Activated T-helper 1 cell treated with anti-CD3 and anti-CD28 coated beads, Interleukin-12 subunit alpha, Interleukin-12 subunit beta, Interleukin-2, Interleukin-4 antibody, amounts not matched to agents 30 ng/mL and 10 ng/mL and 1 ng/mL, durations not matched to agents 14 hours and 24 hours and 36 hours (primary cell): Measurements from ENCODE around the gene UBTF. TPM values are rescaled to one million over a fixed set of nuclear protein-coding genes. Genes with fewer than 3 reads are reported as not detected.
A peak's percentile ranks its signal among the peaks of the same experiment; 100 is the strongest.
"Not testable (repeated sequence)": the region's sequence is repeated elsewhere in the genome, so short reads cannot be mapped to it uniquely, and the experiment has no call there.

Experiments
- DNase-seq: peaks from one replicate; pipeline ENCODE4 v3.0.0; 2021; ENCODE audit warnings: low spot score
- H3K27ac Mint-ChIP-seq: one replicate; pipeline ENCODE4 v1.8.0; 2021; ENCODE audit warnings: mild to moderate bottlenecking, mixed read lengths
- H3K27me3 Mint-ChIP-seq: one replicate; pipeline ENCODE4 v1.8.0; 2022; ENCODE audit warnings: mild to moderate bottlenecking, moderate library complexity, mixed read lengths; ENCODE audit not compliant: insufficient read depth
- H3K36me3 Mint-ChIP-seq: one replicate; pipeline ENCODE4 v1.8.0; 2021; ENCODE audit warnings: low read depth, mixed read lengths
- H3K4me1 Mint-ChIP-seq: one replicate; pipeline ENCODE4 v1.8.0; 2021; ENCODE audit warnings: low read depth, mixed read lengths
- H3K4me3 Mint-ChIP-seq: one replicate; pipeline ENCODE4 v1.8.0; 2021; ENCODE audit warnings: mild to moderate bottlenecking, moderate library complexity, mixed read lengths
- H3K9me3 Mint-ChIP-seq: one replicate; pipeline ENCODE4 v1.8.0; 2021; ENCODE audit warnings: mixed read lengths
- intact Hi-C: fragments of 100-400 bp; cut with micrococcal nuclease; formaldehyde crosslinking; loops from one replicate; pipeline ENCODE4 v1.15.1; 2024
- total RNA-seq: library from RNA; stranded (reverse); gene quantifications from 2 replicates; pipeline ENCODE4 v1.2.3, GENCODE V29; 2022

The UBTF gene
- total RNA-seq, 1 donor from 2014 or later, result 215 TPM

DNA sequence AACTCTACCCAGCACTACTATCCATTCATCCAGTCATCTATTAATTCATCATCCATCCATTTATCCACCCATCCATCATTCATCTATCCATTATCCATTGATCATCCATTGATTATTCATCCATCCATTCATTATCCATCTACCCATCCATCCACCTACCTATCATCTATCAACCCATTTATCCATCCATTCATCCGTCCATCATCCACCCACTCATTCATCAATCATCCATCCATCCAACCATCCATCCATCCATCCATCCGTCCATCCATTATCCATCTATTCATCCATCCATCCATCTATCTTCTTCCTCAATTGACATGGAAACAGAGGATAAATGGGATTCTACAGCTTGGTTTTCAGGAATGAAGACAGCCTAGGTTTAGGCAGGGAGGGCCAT lies 36.4 kb upstream of the UBTF start:
- DNase-seq, result no peak
- H3K36me3 Mint-ChIP-seq, result no peaks in the 10 kb centered on the region
- no peaks in the 10 kb centered on the region for H3K27me3 Mint-ChIP-seq
- H3K4me3 Mint-ChIP-seq, result no peak overlapping the region
- H3K4me1 Mint-ChIP-seq, result no peaks in the 10 kb centered on the region
- intact Hi-C loops, result no loop called here
- H3K9me3 Mint-ChIP-seq, result no peaks in the 10 kb centered on the region
- no peak overlapping the region for H3K27ac Mint-ChIP-seq

DNA sequence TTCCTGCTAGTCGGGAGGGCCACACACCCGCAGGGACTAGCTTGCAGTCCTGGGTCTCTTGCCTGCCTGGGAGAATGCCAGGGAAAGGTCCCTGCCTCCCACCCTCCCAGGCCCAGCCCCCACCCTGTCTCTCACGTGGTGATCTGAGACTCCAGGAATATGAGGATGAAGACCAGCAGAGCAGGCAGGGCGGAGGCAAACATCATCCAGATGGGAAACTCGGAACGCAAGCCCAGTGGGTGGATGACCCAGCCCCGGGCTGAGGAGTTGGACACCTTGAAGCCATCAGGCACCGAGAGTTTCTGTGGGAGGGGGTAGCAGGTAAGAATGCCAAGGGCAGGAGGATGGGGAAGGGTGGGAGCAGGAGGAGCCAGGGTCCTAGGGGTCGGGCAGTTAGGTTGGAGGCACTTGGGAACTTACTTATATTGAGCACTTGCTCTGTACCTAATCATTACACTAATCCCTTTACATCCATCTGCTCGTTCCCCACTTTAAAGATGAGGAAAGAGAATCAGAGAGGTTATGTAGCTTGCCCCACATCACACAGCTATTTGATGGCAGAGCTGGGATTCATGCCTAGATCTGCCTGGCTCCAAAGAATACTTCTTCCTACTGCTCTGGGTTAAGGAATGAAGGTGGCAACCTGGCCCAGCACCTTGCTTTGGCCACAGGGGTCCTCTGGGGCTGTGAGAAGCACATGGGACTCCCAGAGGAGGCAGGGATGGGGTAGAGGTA lies 35.1 kb upstream of the UBTF start:
- Mint-ChIP-seq H3K27me3 (no peaks in the 10 kb centered on the region), H3K4me1 (no peaks in the 10 kb centered on the region), H3K27ac (peak overlapping the region; percentile 44), H3K4me3 (no peak overlapping the region), H3K9me3 (no peaks in the 10 kb centered on the region), H3K36me3 (no peaks in the 10 kb centered on the region)
- intact Hi-C loops, result no loop called here
- no peak for DNase-seq

DNA sequence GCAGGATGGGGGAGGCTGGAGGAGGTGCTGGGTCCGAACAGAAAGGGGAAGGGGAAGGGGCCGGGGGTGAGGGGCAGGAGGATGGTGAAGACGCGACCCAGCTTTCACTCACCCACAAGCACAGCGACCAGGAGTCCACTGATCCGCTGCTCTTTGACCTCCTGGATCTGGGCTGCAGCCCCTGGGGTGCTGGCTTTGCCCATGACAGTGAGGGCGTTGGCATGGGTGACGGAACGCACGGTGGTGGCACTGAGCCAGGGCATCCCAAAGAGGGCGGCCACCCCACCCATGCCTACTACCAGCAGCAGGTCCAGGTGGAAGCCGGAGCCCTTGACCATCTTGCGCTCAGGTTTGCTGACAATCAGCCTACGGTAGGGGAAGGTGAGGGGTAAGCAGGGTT lies 33.5 kb upstream of the UBTF start:
- H3K27ac Mint-ChIP-seq, result no peak overlapping the region
- no peaks in the 10 kb centered on the region for H3K36me3 Mint-ChIP-seq
- peaks cover 5% of the 10 kb centered on the region for H3K4me1 Mint-ChIP-seq
- intact Hi-C loops, result no loop called here
- H3K9me3 Mint-ChIP-seq, result no peaks in the 10 kb centered on the region
- no peak for DNase-seq
- no peak overlapping the region for H3K4me3 Mint-ChIP-seq
- H3K27me3 Mint-ChIP-seq, result no peaks in the 10 kb centered on the region

GRCh38 chr17:44251062-44251461 lies 31.6 kb upstream of the UBTF start:
- Mint-ChIP-seq H3K4me1 (peaks cover 24% of the 10 kb centered on the region), H3K27me3 (no peaks in the 10 kb centered on the region), H3K27ac (no peak overlapping the region), H3K9me3 (no peaks in the 10 kb centered on the region), H3K4me3 (no peak overlapping the region), H3K36me3 (no peaks in the 10 kb centered on the region)
- intact Hi-C loops, result no loop called here
- DNase-seq, result no peak

DNA sequence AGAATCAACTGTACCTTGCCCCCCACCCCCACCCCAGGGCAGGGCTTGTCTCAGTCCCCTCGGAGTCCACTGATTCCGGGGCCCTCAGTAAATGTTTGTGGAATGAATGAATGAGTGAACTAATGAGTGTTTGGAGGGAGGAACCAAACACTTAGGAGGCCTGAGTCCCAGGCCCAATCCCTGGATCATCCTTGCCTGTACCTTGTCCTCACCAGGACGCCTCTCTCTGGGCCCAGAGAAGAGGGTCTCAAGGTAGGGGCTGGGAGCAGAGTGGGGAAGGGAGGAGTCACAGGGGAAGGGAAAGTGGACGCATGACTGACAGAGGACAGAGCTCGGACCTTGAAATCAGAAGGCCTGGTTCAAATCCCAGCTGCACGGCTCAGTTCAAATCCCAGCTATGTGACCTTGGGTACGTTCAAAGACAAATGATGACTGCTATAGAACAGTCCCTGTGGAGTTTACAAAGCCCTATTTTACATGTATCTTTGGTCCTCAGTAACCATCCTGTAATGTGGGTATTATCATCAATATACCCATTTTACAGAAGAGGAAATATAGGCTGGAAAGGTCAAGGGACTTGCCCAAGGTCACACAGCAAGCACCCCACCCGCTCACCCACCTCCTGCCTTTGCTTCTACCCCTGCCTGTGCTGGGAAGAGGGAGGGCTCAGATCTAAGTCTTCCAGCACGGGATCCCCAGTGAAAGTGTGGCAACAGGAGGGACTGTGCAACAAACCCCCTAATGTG lies 30.2 kb upstream of the UBTF start:
- peaks cover 33% of the 10 kb centered on the region for H3K4me1 Mint-ChIP-seq
- H3K9me3 Mint-ChIP-seq, result no peaks in the 10 kb centered on the region
- no peak overlapping the region for H3K27ac Mint-ChIP-seq
- no peak for DNase-seq
- H3K27me3 Mint-ChIP-seq, result no peaks in the 10 kb centered on the region
- H3K4me3 Mint-ChIP-seq, result no peak overlapping the region
- intact Hi-C loops, result no loop called here
- H3K36me3 Mint-ChIP-seq, result no peaks in the 10 kb centered on the region

DNA sequence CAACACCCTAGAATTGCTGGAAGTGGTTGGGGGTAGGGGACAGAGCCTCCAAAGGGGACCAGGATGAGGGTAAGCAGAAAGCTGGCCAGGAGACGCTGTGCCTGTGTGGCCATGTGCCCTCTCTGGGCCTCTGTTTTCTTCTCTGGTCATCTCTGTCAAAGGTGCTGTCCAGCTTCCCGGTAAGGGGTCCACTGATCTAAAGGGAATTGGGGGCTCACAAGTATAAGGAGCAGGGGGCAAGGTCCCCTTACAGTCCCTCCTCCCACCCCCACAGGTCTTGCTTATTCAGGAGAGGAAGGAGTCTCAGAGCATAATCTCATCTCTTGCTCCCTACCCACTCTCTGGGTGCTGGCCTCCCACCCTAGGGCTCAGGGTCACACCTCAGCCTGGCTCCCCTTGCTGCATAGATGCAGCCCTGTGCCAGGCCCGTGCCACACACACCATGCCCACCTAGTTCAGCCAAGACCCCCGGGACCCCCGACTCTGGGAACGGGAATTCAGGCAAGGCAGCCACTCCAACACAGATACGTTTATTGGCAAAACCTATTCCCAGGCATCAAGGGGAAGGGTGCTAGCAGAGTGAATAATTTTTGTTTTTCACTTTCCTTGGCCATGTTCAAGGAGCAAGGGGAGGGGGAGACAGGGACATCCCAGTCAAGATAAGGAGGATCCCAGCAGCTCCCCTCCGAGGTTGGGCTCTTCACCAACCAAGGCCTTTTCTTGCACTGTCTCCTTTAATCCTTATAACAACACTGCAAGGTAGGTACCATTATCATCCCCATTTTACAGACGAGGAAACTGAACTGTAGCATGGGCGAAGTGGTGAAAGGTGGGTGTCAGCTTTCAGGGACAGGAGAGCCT lies 28.6 kb upstream of the UBTF start:
- intact Hi-C loops, result loop anchor here (2.0 kb wide), 1 partner anchor 25 kb away; no protein-coding TSS in a partner anchor
- H3K4me3 Mint-ChIP-seq, result no peak overlapping the region
- H3K36me3 Mint-ChIP-seq, result no peaks in the 10 kb centered on the region
- no peaks in the 10 kb centered on the region for H3K9me3 Mint-ChIP-seq
- H3K27ac Mint-ChIP-seq, result no peak overlapping the region
- no peak for DNase-seq
- no peaks in the 10 kb centered on the region for H3K27me3 Mint-ChIP-seq
- H3K4me1 Mint-ChIP-seq, result peaks cover 33% of the 10 kb centered on the region

DNA sequence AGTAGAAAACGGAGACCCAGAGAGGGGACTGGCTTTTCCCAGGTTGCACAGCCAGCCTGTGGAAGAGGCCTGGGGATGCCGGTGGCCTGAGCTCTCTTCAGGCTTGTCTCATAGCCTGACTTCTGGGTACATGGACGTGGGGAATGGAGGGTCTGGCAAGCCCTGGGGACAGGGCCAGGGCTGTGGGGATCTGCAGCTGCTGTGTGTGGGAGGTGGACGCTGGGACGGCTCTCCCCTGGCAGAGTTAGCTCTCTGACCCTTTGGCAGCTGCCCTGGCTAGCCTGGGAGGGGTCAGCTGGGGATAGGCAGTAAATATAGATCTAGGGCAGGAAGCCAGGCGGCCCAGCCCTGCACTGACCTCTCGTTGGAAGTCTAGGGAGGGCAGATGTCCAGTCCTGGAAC lies 28.0 kb upstream of the UBTF start:
- Mint-ChIP-seq H3K27me3 (no peaks in the 10 kb centered on the region), H3K4me3 (no peak overlapping the region), H3K36me3 (no peaks in the 10 kb centered on the region), H3K4me1 (peaks cover 33% of the 10 kb centered on the region), H3K27ac (no peak overlapping the region), H3K9me3 (no peaks in the 10 kb centered on the region)
- intact Hi-C loops, result loop anchor here (2.0 kb wide), 1 partner anchor 25 kb away; no protein-coding TSS in a partner anchor
- DNase-seq, result no peak

DNA sequence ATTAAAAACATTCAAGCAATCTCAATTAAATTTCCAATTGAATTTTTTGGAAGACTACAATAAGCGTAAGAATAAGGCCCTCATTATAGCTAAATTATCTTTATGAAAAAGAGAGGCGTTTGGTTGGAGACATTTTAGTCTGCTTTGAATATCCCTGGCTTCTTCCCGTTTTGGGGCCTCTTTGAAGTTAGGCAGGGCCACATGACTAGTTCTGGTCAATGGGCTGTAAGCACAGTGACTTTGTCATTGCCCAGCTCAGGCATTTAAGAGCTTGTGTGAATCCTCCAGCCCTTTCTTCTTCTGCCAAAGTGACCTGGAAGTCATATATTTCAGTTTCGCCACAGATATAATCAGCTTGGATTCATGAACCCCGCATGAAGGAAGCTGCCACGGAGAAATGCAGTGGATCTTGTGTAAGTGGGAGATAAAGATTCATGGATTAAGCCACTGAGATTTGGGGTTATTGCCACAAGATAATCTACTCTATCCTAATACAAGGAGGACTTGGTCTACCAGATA lies 21.7 kb upstream of the UBTF start:
- Mint-ChIP-seq H3K4me3 (no peak overlapping the region), H3K4me1 (peaks cover 11% of the 10 kb centered on the region), H3K27ac (no peak overlapping the region), H3K27me3 (peaks cover 5% of the 10 kb centered on the region), H3K36me3 (no peaks in the 10 kb centered on the region), H3K9me3 (no peaks in the 10 kb centered on the region)
- no peak for DNase-seq
- intact Hi-C loops, result no loop called here

DNA sequence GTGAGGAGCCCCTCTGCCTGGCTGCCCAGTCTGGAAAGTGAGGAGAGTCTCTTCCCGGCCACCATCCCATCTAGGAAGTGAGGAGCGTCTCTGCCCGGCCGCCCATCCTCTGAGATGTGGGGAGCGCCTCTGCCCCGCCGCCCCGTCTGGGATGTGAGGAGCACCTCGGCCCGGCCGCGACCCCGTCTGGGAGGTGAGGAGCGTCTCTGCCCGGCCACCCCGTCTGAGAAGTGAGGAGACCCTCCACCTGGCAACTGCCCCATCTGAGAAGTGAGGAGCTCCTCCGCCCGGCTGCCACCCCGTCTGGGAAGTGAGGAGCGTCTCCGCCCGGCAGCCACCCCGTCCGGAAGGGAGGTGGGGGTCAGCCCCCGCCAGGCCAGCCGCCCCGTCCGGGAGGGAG lies 18.4 kb upstream of the UBTF start:
- H3K4me1 Mint-ChIP-seq, H3K27ac Mint-ChIP-seq, DNase-seq, intact Hi-C loops, H3K36me3 Mint-ChIP-seq, H3K4me3 Mint-ChIP-seq, H3K9me3 Mint-ChIP-seq, H3K27me3 Mint-ChIP-seq: not testable (repeated sequence)

DNA sequence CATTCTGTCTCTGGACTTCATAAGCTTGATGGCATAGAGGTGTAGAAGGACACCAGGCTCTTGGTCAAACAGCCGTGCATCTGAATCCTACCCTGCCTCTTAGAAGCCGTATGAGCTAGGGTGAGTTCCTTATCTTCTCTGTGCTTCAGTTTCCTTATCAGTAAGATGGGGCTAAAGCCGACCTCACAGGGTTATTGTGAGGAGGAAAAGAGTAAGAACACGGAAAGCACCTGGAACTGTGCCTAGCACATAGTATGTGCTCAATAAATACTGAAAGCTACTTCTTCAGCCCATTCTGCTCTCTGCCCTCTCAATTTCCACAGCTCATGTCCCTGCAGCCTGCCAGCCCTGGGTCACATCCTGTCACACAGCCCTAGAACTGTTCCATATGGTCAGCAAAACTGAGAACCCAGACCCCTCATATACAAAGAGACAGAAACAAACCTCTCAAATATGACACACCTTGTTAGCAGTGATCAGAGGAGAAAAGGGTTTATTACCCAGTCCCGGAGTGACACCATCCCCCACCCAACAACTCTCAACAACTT lies 17.0 kb upstream of the UBTF start:
- no peak for DNase-seq
- H3K4me1 Mint-ChIP-seq, result peaks cover 7% of the 10 kb centered on the region
- no peak overlapping the region for H3K4me3 Mint-ChIP-seq
- H3K27ac Mint-ChIP-seq, result no peak overlapping the region
- no peaks in the 10 kb centered on the region for H3K9me3 Mint-ChIP-seq
- peaks cover 10% of the 10 kb centered on the region for H3K27me3 Mint-ChIP-seq
- intact Hi-C loops, result no loop called here
- H3K36me3 Mint-ChIP-seq, result no peaks in the 10 kb centered on the region

- Mint-ChIP-seq H3K4me1 (peaks cover 7% of the 10 kb centered on the region), H3K36me3 (no peaks in the 10 kb centered on the region), H3K27me3 (peaks cover 10% of the 10 kb centered on the region), H3K27ac (no peak overlapping the region), H3K4me3 (no peak overlapping the region), H3K9me3 (no peaks in the 10 kb centered on the region)
- intact Hi-C loops, result no loop called here
- no peak for DNase-seq
Measured at GRCh38 chr17:44235583-44235936, 16.1 kb upstream of the UBTF start.

DNA sequence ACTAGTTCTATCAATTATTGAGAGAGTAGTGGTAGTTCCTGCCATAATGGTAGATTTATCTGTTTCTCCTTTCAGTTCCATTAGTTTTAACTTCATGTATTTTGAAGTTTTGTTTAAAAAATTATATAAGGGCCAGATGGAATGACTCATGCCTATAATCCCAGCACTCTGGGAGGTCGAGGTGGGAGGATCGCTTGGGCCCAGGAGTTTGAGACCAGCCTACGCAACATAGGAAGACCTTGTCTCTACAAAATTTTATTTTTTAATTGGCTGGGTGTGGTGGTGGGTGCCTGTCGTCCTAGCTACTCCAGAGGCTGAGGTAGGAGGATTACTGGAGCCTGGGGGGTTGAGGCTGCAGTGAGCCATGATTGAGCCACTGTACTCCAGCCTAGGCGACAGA lies 14.1 kb upstream of the UBTF start:
- no peak overlapping the region for H3K27ac Mint-ChIP-seq
- intact Hi-C loops, result no loop called here
- no peak for DNase-seq
- H3K4me3 Mint-ChIP-seq, result no peak overlapping the region
- H3K9me3 Mint-ChIP-seq, result no peaks in the 10 kb centered on the region
- no peaks in the 10 kb centered on the region for H3K36me3 Mint-ChIP-seq
- H3K27me3 Mint-ChIP-seq, result peaks cover 10% of the 10 kb centered on the region
- peaks cover 7% of the 10 kb centered on the region for H3K4me1 Mint-ChIP-seq
